Stimulated activated CD4-positive, alpha-beta T cell treated with anti-CD3 and anti-CD28 coated beads, Interleukin-15, amount 100 ng/mL, for 24 hours (primary cell): Measurements from ENCODE around the gene LHX4.

Experiments
- DNase-seq: peaks from one replicate; pipeline ENCODE4 v3.0.0-alpha.2; 2020

The LHX4 gene

DNA sequence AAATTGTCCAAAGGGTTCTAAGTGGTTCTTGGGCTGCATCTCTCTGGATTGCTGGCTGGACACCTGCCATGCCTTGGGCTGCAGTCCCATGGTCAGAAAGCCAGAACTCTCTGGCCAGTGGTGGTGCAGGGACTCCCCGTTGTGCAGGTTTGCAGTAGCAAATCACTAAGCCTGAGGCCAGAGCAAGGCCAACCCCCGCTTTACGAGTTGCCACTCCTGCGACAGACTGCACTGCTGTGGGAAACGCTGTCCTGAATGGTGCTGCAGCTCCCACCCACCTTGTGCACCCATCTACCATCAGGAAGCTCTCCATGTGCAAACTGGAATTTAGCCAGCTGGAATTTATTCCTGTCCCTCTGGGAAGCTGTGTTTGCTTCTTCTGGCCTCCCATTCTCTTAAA lies 45.7 kb downstream of the LHX4 start:
- no peak for DNase-seq

DNA sequence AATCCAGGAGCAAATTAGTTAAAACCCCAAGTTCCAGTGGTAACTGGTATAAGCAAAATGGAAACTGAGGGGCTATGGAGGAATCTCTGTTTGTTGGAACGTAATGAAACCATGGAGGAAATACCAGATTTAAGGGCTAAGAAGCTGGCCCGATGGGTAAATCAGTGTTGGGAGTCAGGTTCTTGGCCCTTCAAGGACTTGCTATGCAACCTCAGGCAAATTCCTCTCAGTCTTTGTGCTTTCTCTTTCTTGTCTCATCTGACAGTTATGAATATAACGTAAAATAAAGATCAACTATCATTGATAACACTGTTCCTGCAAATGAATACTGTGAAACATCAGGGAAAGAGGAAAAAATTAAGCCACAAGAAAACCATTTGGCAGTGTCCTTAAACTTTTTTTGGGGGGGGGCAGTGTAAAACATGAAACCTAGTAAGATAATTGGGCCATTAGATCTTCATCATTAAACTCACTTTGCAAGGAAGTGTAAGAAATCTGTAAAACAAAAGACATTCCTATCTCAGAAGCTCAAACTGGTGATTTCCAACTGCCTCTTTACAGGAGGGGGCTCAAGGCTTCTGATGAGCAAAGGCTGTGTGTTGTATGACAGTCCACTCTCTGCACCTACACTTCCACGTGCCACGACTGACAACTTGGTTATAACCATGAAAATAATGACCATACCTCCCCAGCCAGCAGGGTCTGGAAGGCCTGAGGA lies 47.6 kb downstream of the LHX4 start:
- no peak for DNase-seq

DNA sequence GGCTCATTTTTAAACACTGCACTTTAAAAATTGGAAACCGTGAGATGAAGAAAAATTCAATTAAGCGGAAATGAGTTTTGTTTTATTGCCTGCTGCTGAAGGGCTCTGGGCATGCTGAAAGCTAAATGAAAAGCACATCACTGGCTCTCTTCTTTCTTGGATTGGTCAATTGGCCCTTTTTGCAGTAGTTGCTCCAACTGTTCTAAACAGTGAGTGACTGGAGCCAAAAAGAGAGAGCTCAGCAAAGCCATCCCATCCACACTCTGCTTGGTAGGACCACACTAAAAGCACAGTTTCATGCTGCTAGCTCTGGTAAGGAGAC lies 48.1 kb downstream of the LHX4 start:
- DNase-seq: no peak

DNA sequence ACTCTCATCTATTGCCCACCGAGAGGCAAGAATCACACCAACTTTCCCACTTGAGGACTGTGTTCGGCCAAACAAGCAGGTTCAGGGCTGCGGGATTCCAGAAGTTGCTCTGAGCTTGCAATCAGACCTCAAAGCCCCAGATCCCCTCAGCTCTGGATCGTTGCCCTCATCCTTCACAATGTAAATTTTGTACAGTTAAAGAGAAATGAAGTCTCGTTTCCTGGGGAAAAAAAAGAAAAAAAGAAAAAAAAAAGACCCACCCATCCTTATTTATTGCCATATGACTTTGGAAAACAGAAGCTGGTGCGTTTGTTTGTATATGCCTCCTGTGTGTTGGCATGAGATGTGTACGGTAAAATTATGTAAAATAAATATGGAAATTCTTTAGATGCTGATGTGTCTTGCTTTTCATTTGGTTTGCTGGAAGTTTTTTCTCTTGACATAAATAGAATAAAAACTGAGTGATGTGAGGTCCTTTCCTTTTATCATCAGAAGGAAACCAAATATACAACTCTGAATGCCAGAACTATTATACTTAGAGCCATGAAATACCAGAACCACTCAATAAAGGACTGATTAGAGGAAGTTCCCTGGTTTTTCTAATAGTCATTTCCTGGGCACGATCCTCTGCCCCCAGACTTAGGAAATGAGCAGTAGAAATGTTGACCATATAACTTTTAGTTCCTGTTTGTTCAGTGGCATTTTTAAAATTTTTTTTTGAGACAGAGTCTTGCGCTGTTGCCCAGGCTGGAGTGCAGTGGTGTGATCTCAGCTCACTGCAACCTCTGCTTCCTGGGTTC lies 48.7 kb downstream of the LHX4 start:
- no peak for DNase-seq

DNA sequence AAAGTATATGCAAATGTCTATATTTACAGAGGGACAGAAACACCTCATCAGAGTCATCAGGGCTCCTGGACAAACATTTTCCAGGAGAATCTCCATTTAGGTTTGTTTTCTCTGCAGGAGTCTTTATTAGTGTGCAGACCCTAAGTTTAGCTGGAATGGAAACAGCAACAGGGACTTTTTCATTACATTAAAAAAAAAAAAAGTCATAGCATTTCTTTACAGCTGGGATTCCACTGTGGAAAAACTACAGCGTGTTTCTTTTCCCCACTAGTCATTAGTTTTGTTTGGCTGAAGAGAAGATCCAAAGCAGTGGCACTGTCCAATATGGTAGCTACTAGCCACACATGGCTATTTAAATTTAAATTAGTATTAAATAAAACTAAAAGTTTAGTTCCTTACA lies 49.6 kb downstream of the LHX4 start:
- DNase-seq: no peak

DNA sequence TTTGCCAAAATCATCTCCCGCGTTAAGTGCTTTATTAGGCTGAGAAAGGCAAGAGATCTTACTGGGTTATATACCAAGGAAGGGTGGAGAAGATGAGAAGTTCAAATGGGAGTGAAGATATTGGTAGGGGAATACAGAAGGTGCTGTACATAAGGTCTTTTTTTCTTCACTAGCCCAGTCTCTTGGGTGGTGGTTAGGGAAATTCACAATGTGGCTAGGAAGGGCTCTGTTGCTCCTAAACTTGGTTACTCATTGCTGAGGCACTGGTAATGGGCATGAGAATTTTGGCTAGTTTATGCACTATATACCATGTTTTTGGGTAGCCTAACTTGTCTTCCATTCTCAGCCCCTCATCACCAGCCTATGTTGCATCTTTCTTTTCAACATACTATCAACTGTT lies 50.6 kb downstream of the LHX4 start:
- DNase-seq: no peak

DNA sequence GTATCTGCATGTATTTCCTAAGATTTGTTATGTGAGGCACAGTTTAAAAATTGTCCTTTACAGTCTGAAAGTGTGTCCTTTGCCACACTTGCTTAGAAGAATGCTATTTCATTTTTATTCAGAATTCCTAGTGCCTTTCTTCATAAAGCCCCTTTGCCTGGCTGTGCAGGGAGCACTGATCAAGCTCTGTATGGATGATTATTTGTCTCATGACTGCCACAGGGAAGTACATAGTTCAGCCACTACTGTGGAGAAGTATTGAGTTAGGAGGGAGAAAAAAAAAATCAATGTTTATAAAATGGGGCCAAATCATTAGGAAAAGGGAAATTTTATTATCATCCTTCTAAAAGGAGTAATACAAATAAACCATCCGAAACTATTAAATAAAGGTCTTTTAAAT lies 51.4 kb downstream of the LHX4 start:
- DNase-seq: no peak

DNA sequence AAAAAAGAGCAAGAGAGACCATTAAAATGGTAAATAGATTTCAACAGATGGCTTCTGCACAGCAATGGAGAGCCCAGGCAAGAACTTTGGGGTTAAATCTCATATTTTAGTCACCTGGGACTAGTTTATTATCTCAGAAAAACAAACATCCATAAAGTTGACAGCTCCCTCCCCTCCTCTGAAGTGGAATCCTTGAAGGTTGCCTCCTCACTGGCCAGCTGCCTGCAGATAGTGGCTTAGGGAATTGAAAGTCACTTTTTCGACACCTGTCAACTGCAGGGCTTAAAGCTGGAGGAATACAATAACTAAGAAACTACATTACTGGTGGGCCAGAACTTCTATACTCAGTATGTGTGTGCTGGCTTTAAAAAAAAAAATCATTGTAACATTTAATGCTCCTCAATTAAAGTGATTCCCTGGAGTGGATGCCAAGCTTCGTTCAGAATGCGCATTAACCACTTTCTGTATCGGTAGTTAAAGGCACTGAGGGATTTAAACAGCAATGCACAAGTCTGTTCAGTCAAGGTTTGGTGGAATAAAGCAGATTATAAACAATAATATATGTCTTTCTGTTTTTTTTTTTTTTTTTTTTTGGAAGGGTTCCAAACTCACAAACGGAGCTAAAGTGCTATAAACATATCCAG lies 52.5 kb downstream of the LHX4 start:
- no peak for DNase-seq

DNA sequence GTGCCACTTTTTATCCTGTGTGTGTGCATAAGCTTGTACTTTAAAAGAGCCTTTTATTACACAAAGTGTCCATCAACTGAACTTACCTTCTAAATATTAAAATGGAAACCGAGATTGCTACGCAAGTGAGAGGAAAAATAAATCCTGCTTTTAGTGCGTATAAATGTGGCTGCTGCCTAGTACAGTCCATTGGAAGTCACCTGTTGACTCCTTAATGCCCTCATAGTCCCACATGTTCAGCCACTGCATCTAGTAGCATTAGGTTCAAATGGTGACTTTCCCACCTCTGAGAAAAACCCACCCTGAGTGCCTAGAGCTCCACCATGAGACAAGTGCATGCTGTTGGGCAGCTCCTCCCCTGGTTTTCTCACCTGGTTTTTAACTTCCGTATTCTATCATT lies 53.0 kb downstream of the LHX4 start:
- no peak for DNase-seq

DNA sequence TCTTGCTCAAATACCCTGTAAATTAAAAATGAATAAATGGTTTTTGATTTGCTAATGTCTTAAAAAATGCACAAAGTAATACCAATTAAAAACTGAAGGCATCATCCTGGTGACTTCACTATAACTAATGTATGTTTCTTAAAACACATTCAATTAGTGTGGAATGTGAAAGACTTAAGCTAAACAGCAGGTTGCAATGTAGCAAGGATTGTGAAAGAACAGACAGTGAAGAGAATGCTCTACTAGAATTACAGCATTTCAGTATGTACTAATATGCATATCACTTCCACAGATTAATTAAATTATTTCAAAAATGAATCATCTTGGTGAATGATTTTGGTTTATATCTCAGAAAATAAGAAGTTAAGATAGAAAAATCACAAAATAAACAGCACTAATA lies 56.4 kb downstream of the LHX4 start:
- DNase-seq: no peak

DNA sequence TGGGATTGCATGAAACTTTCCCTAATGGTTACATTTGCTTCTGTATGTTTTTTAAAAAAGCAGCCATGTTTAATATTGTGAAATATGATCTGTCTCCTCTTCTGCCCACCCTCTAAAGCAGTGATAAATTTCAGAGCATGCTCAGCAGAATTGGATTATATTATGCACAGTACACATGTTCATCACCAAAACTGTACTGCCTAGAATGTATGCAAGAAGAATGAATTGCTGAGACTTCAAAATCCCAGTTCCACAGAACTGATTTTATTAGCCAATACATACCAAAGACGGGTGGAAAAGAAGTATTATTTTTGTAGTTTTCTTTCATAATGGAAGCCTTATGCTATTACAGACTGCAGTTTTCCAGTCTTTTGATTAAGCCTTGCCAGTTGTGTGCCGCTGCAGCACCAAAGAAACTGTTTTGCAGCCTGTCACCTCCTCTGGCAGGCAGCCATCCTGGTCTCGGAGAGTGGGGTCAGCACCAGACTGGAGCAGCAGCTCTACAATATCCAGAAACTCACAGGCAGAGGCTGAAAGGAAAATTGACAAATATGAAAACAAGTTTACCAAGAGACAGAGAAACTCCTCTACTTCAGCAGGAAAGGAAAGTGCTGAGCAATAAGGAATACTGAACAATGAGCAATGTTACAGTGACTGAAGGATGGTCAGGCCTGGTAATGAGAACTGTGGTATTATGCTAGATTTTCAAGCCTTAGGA lies 58.1 kb downstream of the LHX4 start:
- DNase-seq: no peak

DNA sequence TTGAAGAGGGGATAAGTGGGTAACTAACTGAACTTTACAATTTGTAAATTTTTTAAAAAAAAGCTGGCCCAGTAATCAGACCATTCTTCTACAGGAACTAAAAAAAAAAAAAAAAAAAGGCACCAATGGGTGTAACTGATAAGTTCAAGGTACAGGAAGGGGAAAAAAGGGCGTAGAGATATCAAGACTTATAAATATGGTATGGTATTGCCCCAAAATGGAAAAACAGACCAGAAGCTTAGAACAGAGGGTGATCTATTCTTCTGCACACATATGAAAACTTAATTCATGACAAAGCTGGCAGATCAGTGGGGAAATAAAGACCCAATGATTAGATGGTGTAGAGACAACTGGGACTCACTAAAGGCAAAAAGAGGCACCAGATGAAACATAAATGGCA lies 58.9 kb downstream of the LHX4 start:
- no peak for DNase-seq

DNA sequence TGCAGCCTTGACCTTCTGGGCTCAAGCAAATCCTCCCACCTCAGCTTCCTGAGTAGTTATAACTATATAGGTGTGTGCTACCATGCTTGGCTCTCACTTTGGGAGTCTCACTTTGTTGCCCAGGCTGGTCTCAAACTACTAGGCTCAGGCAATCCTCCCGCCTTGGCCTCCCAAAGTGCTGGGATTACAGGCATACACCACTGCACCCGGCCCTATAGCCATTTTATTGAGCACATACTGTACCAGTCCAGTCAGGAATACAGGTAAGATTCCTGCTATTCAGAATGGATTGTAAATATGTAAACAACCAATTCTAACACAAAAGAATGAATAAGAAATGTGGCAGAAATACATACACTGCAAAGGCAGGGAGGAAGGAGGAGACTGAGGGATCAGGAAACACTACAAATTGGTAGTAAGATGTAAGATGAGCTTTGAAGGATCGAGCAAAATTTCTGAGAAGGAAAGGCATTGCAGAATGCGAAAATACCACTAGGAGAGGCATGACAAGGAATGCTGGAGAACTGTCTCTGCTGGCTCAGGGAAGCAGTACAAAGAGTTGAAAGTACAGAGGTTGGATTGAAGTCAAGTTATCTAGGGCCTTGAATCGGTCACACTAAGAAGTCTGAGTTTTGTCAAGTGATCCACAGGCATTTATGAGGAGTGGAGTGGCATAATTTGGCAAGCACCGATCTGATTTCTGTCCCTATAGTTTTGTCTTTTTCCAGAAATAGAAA lies 60.4 kb downstream of the LHX4 start:
- DNase-seq: no peak

DNA sequence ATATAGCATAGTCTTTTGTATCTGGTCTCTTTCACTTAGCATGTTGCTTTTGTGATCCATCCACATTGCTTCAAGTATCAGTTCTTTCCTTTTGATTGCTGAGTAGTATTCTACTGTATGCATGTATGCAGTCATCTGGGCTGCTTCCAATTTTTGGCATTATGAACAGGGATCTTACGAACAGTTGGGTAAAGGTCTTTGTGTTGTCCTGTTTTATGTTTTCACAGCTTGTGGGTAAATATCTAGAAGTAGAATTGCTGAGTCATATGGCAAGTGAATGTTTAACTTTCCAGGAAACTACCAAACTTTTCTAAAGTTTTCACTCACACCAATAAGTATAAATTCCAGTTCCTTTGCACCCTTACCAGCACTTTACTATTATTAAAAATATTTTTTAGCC lies 60.9 kb downstream of the LHX4 start:
- no peak for DNase-seq

DNA sequence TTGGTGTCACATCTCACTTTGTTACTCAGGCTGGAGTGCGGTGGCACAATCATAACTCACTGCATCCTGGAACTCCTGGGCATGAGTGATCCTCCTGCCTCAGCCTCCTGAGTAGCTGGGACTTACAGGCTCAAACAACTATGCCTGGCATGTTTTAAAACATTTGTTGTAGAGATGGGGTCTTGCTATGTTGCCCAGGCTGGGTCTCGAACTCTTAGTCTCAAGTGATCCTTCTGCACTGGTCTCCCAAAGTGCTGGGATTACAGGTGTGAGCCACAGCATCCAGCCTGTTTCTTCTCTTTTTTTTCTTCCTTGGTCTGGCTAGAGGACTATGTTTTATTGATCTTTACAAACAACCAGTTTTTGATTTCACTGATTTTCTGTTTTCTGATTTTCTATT lies 64.6 kb downstream of the LHX4 start:
- no peak for DNase-seq

DNA sequence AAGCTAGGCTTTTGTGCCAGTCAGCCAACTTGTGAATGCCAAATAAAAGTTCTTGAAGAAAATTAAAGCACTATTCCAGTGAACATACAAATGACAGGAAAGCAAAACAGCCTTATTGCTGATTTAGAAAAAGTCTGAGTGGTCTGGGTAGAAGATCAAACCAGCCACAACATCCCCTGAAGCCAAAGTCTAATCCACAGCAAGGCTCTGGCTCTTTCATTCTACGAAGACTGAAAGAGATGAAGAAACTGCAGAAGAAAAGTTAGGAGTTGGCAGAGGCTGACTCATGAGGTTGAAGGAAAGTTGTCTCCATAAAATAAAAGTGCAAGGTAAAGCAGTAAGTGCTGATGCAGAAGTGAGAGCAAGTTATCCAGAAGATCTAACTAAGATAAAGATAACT lies 65.9 kb downstream of the LHX4 start:
- DNase-seq: no peak

DNA sequence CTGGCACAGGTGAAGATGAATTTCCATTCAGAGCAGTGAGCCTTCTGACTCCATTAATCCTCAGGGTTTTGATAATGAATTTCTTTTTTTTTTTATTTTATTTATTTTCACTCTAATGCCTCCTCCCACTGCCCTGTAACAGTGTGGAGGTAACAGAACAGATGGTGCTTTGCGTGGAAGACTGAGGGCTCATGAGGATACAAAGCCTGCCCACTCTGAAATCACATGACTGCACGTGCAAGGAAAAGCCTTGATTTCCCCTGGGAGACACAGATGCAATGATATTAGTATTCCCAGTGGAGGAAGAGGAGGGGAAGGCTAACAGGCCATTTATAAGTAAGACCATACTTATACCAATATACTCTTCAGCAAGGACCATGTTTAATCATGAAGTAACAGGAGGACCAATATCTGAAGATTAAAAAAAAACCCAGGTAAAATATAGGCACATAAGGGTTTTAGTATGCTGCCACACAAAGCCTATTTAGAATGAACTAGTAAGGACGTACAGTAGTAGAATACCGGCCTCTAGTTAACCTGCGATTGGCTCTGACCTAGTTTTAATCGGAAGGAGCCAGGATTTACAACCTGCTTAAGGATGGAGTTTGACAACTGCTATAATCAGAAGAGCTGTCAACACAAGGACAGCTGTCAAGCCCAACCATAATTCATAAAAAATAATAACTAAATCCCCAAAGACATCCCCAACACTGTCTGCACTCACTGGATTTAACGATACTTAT lies 69.6 kb downstream of the LHX4 start:
- no peak for DNase-seq

DNA sequence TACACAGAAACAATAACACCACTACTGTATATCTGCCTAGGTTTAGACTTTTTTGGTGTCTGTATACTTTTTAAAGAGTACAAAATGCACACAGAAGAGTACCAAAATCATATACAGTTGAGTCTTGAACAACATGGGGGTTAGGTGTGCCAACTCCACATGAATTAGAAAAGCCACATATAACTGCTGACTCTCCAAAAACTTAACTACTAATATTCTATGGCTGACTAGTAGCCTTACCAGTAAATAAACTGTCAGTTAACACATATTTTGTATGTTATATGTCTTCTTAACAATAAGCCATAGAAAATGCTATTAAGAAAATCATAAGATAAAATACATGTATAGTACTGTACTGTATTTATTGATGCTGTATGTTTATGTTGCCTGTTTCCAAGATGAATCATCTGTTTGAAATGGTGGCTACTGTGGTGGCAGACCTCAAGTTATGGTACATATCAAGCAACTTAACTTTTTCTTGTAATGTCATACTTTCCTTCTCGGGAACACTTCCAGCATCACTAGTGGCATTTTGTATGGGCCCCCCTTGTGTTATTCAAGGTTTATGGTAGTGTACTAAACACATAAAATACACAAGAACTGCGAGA lies 71.2 kb downstream of the LHX4 start:
- DNase-seq: no peak

DNA sequence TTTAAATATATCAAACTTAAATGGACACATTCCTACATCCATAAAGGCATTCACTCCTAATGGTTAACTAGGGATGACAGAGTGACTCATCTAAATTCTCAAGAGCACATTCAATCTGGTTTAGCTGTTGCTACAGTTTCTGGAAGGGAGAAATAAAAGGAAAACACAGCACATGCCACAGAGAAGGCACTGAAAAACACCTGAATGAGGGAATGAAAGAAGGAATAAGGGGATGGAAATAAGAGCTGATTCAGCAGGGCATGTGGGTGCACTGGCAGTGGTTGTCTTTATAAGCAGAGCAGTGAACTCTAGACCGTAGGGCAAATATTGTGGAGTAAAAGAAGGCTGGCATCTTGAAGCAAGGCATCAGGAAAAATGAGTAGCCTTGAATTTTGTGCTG lies 79.3 kb downstream of the LHX4 start:
- no peak for DNase-seq

DNA sequence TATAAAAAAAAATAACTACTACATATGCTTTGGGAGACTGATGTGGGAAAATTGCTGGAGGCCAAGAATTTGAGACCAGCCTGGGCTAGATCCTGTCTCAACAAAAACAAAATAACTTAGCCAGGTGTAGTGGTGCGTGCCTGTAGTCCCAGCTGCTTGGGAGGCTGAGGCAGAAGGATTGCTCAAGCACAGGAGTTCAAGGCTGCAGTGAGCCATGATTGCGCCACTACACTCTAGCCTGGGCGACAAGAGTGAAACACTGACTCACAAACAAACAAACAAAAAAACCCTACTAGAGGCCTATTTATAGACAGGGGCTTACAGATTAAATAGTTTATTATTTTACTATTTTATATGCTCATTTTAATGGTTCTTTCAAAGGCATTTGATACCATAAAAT lies 80.0 kb downstream of the LHX4 start:
- DNase-seq: no peak

DNA sequence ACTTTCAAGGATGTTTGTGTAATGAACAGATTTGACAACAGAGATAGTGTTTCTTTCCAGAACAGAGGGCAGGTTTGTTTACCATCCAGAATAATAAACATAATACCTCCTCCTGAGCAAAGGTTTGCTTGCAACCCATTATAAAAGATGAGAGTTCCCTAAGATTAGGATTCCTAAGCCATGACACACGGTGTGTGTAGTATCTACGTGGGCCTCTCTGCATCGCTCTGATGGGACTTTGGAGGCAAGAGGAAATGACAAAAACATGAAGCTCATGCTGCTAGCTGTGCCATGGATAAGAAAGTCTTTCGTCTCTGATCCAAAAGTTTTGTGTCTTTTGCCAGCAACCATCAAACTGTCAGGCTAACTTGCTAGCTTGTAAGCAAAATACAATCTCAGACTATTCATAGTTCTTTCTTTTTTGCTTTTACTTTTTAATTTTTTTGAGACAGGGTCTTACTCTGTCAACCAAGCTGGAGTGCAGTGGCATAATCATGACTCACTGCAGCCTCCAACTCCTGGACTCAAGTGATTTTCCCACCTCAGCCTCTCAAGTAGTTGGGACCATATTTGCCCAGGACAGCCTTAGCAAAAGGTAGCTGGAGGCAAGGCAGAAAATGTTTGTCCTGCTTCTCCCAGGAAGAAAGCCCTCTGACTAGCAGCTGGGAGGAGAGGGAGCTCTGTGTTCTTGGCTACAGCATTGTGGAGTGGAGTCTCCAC lies 81.1 kb downstream of the LHX4 start:
- DNase-seq: no peak
